Measurements from ENCODE around the gene IRF4. TPM values are rescaled to one million over a fixed set of nuclear protein-coding genes. Genes with fewer than 3 reads are reported as not detected.

IRF4 gene
- polyA plus RNA-seq (2013, experiment 1 of 2) = 0.15 TPM
- polyA plus RNA-seq (2013, experiment 2 of 2) = 0.05 TPM

DNA sequence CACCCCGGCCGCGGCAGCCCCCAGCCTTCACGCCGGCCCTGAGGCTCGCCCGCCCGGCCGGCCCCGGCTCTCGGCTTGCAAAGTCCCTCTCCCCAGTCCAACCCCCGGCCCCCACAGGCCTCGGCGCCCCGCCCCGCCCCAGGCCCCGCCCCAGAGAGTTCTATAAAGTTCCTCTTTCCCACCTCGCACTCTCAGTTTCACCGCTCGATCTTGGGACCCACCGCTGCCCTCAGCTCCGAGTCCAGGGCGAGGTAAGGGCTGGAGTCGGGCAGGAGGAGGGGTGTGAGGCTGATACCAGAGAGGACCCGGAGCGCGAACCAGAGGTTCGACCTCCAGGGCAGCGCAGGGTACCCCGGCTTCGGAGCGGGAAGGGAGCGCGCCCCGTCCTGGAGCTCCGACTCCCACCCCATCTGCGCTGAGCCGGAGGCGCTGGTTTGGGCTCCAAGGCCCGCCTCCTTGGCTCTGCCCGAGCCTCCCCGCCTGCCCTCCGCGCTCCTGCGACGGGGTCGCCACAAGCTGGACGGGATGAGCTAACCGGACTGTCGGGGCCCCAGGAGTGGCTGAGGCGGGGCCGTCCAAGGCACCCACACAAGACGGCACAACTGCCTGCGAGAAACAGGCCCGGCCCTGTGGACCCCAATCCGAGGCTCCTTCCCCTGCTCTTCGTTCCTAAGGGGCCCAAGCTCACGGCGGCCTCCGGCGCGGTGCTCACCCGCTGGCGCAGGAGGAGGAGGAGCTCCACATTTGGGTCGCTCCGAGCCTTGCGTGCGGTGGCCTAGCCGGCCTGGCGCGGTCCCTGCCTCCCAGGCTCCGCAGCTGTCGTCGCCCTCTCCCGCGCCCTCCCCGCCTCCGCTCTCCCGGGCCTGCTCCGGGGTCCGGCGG is at the start of gene IRF4:
TSS of gene IRF4 (plus strand) at position 194 of the 882 bp plus-strand sequence. CDS start 1,401 bp downstream, outside the sequence.
- Histone ChIP-seq H3K4me1 (ENCODE audit: control insufficient read depth, insufficient read depth, low read length, poor library complexity, severe bottlenecking) (peaks cover 9% of the 10 kb centered on the region), H3K27ac (ENCODE audit: low read depth, low read length, severe bottlenecking) (no peak within 1 kb of the TSS), H3K36me3 (ENCODE audit: control insufficient read depth, insufficient read depth, low read length) (no peaks in the 10 kb centered on the region), H3K4me3 (ENCODE audit: extremely low read depth, insufficient read depth, low read length, poor library complexity, severe bottlenecking) (peak within 1 kb of the TSS; percentile 12), H3K9me3 (ENCODE audit: control insufficient read depth, low read length) (no peaks in the 10 kb centered on the region)
- 1% methylated on average over 52 to 54 of the region's 82 CpGs for WGBS, 2 experiments (ENCODE audit: insufficient coverage in 2 of 2)

DNA sequence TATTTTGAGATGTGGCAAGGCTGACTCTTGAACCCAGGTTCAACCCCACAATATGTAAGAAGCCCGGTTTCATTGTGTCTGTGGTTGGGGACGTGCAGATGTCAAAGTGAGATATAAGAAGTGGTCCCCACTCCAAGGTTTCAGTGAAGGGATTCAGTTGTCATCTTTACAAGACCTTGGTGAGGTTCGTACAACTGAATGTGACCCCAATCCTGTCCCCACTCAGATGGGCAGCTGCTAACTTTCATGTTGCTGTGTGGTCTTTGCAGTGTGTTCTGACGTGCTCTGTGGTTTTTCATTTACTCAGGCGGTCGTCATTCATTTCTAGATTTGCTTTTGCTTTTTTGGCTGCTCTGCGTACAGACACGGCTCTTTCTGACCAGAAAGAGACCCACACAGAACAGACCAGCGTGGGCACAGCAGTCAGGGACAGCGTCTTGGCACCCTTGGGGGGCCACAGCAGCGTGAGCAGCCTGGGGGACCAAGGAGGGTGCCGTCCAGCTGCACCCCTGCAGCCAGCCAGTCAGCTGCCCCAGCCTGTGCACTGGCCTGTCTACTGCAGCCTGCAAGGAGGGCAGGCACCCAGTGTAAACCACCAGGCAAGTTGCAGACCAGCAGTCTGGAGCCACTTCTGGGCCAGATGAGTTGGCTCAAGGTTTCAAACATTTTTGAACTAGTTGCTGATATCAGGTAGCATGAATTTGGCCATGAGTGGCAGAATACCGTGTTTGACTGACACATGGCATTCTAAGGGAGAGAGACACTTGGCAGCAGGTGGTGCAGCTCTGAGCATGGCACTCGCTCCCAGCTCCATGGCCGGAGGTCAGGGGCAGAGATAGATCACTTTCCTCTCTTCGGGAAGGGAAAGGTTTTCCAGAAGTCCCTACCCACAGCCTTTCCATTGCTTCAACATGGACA is 49.4 kb upstream of the IRF4 start:
- 77 to 78% methylated on average over 15 to 16 of the region's 16 CpGs for WGBS, 2 experiments (ENCODE audit: insufficient coverage in 2 of 2)
- no peak overlapping the region for H3K4me3 ChIP-seq (ENCODE audit: extremely low read depth, insufficient read depth, low read length, poor library complexity, severe bottlenecking)

GRCh38 chr6:342832-343179 is 48.7 kb upstream of the IRF4 start:
- no peaks in the 10 kb centered on the region for H3K9me3 ChIP-seq (ENCODE audit: control insufficient read depth, low read length)
- 82 to 84% methylated on average over 8 of the region's 8 CpGs for WGBS, 2 experiments (ENCODE audit: insufficient coverage in 2 of 2)

More for the DNA sequence above, 49.4 kb upstream of the IRF4 start:
- Histone ChIP-seq H3K4me1 (ENCODE audit: control insufficient read depth, insufficient read depth, low read length, poor library complexity, severe bottlenecking) (peaks cover 4% of the 10 kb centered on the region), H3K9me3 (ENCODE audit: control insufficient read depth, low read length) (no peaks in the 10 kb centered on the region), H3K27ac (ENCODE audit: low read depth, low read length, severe bottlenecking) (no peak overlapping the region), H3K36me3 (ENCODE audit: control insufficient read depth, insufficient read depth, low read length) (peaks cover 13% of the 10 kb centered on the region)

GRCh38 chr6:343226-343935 is 48.2 kb upstream of the IRF4 start:
- Histone ChIP-seq H3K27ac (ENCODE audit: low read depth, low read length, severe bottlenecking) (no peak overlapping the region), H3K36me3 (ENCODE audit: control insufficient read depth, insufficient read depth, low read length) (peaks cover 13% of the 10 kb centered on the region), H3K9me3 (ENCODE audit: control insufficient read depth, low read length) (no peaks in the 10 kb centered on the region), H3K4me1 (ENCODE audit: control insufficient read depth, insufficient read depth, low read length, poor library complexity, severe bottlenecking) (no peaks in the 10 kb centered on the region), H3K4me3 (ENCODE audit: extremely low read depth, insufficient read depth, low read length, poor library complexity, severe bottlenecking) (no peak overlapping the region)
- WGBS, 2 experiments (ENCODE audit: insufficient coverage in 2 of 2) = 71 to 76% methylated on average over 9 to 10 of the region's 10 CpGs

More at GRCh38 chr6:342832-343179, 48.7 kb upstream of the IRF4 start:
- peaks cover 13% of the 10 kb centered on the region for H3K36me3 ChIP-seq (ENCODE audit: control insufficient read depth, insufficient read depth, low read length)
- H3K4me3 ChIP-seq (ENCODE audit: extremely low read depth, insufficient read depth, low read length, poor library complexity, severe bottlenecking) = no peak overlapping the region
- H3K27ac ChIP-seq (ENCODE audit: low read depth, low read length, severe bottlenecking) = no peak overlapping the region
- peaks cover 4% of the 10 kb centered on the region for H3K4me1 ChIP-seq (ENCODE audit: control insufficient read depth, insufficient read depth, low read length, poor library complexity, severe bottlenecking)

- Histone ChIP-seq H3K36me3 (ENCODE audit: control insufficient read depth, insufficient read depth, low read length) (peaks cover 20% of the 10 kb centered on the region), H3K4me1 (ENCODE audit: control insufficient read depth, insufficient read depth, low read length, poor library complexity, severe bottlenecking) (no peaks in the 10 kb centered on the region), H3K4me3 (ENCODE audit: extremely low read depth, insufficient read depth, low read length, poor library complexity, severe bottlenecking) (no peak overlapping the region), H3K27ac (ENCODE audit: low read depth, low read length, severe bottlenecking) (no peak overlapping the region), H3K9me3 (ENCODE audit: control insufficient read depth, low read length) (no peaks in the 10 kb centered on the region)
- 89 to 93% methylated on average over 17 to 19 of the region's 20 CpGs for WGBS, 2 experiments (ENCODE audit: insufficient coverage in 2 of 2)
Observed at GRCh38 chr6:343960-344815, 47.4 kb upstream of the IRF4 start.

GRCh38 chr6:344816-345340 is 46.7 kb upstream of the IRF4 start:
- no peak overlapping the region for H3K27ac ChIP-seq (ENCODE audit: low read depth, low read length, severe bottlenecking)
- WGBS, 2 experiments (ENCODE audit: insufficient coverage in 2 of 2) = 86 to 89% methylated on average over 4 to 5 of the region's 8 CpGs
- H3K4me1 ChIP-seq (ENCODE audit: control insufficient read depth, insufficient read depth, low read length, poor library complexity, severe bottlenecking) = no peaks in the 10 kb centered on the region
- H3K36me3 ChIP-seq (ENCODE audit: control insufficient read depth, insufficient read depth, low read length) = peaks cover 20% of the 10 kb centered on the region
- no peak overlapping the region for H3K4me3 ChIP-seq (ENCODE audit: extremely low read depth, insufficient read depth, low read length, poor library complexity, severe bottlenecking)
- no peaks in the 10 kb centered on the region for H3K9me3 ChIP-seq (ENCODE audit: control insufficient read depth, low read length)

DNA sequence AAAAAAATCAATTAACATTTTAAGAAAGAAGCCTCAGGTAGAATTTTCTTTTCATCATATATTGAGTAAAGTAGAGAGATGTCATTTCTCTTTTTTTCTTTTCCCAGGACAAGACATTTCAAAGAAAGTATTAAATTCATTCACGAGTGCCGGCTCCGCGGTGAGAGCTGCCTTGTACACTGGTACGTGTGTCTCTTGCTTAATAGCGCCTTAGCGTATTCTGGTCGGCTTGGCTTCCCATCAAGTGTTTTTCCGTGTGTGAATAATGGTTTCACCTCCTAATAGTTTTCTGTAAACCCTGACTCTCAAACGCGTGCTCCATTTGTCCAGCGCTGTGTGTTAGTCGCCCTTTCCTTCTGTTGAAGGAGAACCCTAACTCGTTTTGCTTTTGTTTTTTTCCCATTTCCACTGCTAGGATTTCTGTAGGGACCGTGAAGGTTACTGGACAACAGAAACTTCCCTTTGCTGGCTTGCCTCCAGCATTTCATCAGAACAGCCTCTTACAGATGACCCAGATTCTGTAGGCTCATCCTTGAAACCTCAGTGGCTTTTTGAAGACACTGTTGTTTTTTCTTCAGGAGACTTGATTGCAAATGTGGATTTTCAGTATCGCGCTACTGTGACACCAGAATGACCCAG is 45.7 kb upstream of the IRF4 start:
- 82 to 92% methylated on average over 15 to 17 of the region's 17 CpGs for whole genome bisulfite sequencing, 2 experiments (ENCODE audit: insufficient coverage in 2 of 2)
- H3K4me3 ChIP-seq (ENCODE audit: extremely low read depth, insufficient read depth, low read length, poor library complexity, severe bottlenecking) = no peak overlapping the region

DNA sequence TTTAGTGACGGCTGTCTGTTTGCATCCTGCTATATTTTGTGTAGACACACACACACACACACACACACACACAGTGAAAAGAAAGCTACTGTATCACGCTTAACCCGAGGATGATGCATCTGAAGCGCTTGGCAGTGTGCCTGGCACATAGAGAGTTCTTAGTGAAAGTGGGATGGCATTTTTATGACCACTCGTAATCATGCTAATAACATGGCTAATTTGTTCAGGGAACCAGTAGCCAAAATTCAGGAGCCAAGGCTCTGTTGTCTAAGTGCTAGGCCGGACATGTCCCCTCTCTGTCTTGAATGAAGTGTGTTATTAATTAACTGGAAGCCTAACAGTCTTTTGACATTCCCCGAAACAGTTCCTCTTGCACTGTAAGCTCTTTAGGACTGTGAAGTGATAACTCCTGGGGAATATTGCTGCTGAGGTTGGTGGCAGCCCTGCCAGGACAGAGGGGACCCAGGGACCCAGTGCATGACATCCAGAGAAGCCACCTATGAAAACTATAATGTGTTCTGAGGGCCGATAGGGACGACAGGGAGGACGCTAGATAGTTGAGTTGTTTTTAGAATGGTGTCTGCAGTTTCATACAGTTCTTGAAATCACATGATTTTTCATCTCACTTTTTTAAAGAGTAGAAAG is 45.0 kb upstream of the IRF4 start:
- Histone ChIP-seq H3K9me3 (ENCODE audit: control insufficient read depth, low read length) (no peaks in the 10 kb centered on the region), H3K27ac (ENCODE audit: low read depth, low read length, severe bottlenecking) (no peak overlapping the region), H3K4me1 (ENCODE audit: control insufficient read depth, insufficient read depth, low read length, poor library complexity, severe bottlenecking) (no peaks in the 10 kb centered on the region), H3K36me3 (ENCODE audit: control insufficient read depth, insufficient read depth, low read length) (peaks cover 13% of the 10 kb centered on the region), H3K4me3 (ENCODE audit: extremely low read depth, insufficient read depth, low read length, poor library complexity, severe bottlenecking) (no peak overlapping the region)
- WGBS, 2 experiments (ENCODE audit: insufficient coverage in 2 of 2) = 80 to 89% methylated on average over 7 to 8 of the region's 10 CpGs

More for the DNA sequence above, 45.7 kb upstream of the IRF4 start:
- peaks cover 16% of the 10 kb centered on the region for H3K36me3 ChIP-seq (ENCODE audit: control insufficient read depth, insufficient read depth, low read length)
- no peaks in the 10 kb centered on the region for H3K9me3 ChIP-seq (ENCODE audit: control insufficient read depth, low read length)
- no peak overlapping the region for H3K27ac ChIP-seq (ENCODE audit: low read depth, low read length, severe bottlenecking)
- no peaks in the 10 kb centered on the region for H3K4me1 ChIP-seq (ENCODE audit: control insufficient read depth, insufficient read depth, low read length, poor library complexity, severe bottlenecking)

- H3K4me3 ChIP-seq (ENCODE audit: extremely low read depth, insufficient read depth, low read length, poor library complexity, severe bottlenecking) = no peak overlapping the region
- 85 to 87% methylated on average over 3 to 4 of the region's 4 CpGs for WGBS, 2 experiments (ENCODE audit: insufficient coverage in 2 of 2)
- no peak overlapping the region for H3K27ac ChIP-seq (ENCODE audit: low read depth, low read length, severe bottlenecking)
- H3K9me3 ChIP-seq (ENCODE audit: control insufficient read depth, low read length) = no peaks in the 10 kb centered on the region
- H3K36me3 ChIP-seq (ENCODE audit: control insufficient read depth, insufficient read depth, low read length) = peaks cover 13% of the 10 kb centered on the region
- no peaks in the 10 kb centered on the region for H3K4me1 ChIP-seq (ENCODE audit: control insufficient read depth, insufficient read depth, low read length, poor library complexity, severe bottlenecking)
Observed at GRCh38 chr6:347232-347631, 44.3 kb upstream of the IRF4 start.
